ENCODE measurements around the gene TMPRSS9.
"Not testable (repeated sequence)": the region's sequence is repeated elsewhere in the genome, so short reads cannot be mapped to it uniquely, and the experiment has no call there.

The TMPRSS9 gene

GRCh38 chr19:2343289-2343982, 16.6 kb upstream of the TMPRSS9 start:
- DNase-seq: no peak

- no peak for DNase-seq
Measured at GRCh38 chr19:2344381-2344870, 15.6 kb upstream of the TMPRSS9 start.

- DNase-seq: no peak
Measured at GRCh38 chr19:2345076-2345475, 15.0 kb upstream of the TMPRSS9 start.

GRCh38 chr19:2345794-2346663, 14.0 kb upstream of the TMPRSS9 start:
- DNase-seq: no peak

- DNase-seq: not testable (repeated sequence)
Measured at GRCh38 chr19:2349818-2350217, 10.2 kb upstream of the TMPRSS9 start.

GRCh38 chr19:2350656-2351055, 9.4 kb upstream of the TMPRSS9 start:
- no peak for DNase-seq

GRCh38 chr19:2351591-2351990, 8.5 kb upstream of the TMPRSS9 start:
- no peak for DNase-seq

GRCh38 chr19:2352121-2352520, 7.9 kb upstream of the TMPRSS9 start:
- no peak for DNase-seq

GRCh38 chr19:2353159-2353886, 6.7 kb upstream of the TMPRSS9 start:
- no peak for DNase-seq

GRCh38 chr19:2353887-2354592, 6.0 kb upstream of the TMPRSS9 start:
- DNase-seq: no peak

GRCh38 chr19:2354670-2355069, 5.4 kb upstream of the TMPRSS9 start:
- DNase-seq: no peak

GRCh38 chr19:2355168-2356035, 4.7 kb upstream of the TMPRSS9 start:
- no peak for DNase-seq

- no peak for DNase-seq
Measured at GRCh38 chr19:2356036-2356646, 3.9 kb upstream of the TMPRSS9 start.

- no peak for DNase-seq
Measured at GRCh38 chr19:2357279-2358206, 2.5 kb upstream of the TMPRSS9 start.

- no peak for DNase-seq
Measured at GRCh38 chr19:2358548-2359173, 1.4 kb upstream of the TMPRSS9 start.

- no peak for DNase-seq
Measured at GRCh38 chr19:2360833-2361232, 768 bp downstream of the TMPRSS9 start.

GRCh38 chr19:2361246-2362045, 1.4 kb downstream of the TMPRSS9 start:
- no peak for DNase-seq
